Purkinje cell (primary cell): ENCODE measurements around the gene FCGBP. TPM values are rescaled to one million over a fixed set of nuclear protein-coding genes. Genes with fewer than 3 reads are reported as not detected.

Experiments
- polyA plus RNA-seq: library from polyadenylated mRNA; unstranded; fragments of >200 nt; fragmentation: Nextera tagmentation; gene quantifications from 2 replicates; pipeline ENCODE4 v1.2.1, GENCODE V29; 2014

Gene FCGBP
- polyA plus RNA-seq: 0.03 TPM in 1 of 2 replicates, not detected in the other

GRCh38 chr19:39934584-39935363, at the start of gene FCGBP:
Gene FCGBP, minus strand, starts transcription at chr19:39934634.

GRCh38 chr19:39970675-39971379, 36.4 kb upstream of the FCGBP start, which contains the start of gene PSMC4:
Gene PSMC4, plus strand, starts transcription at chr19:39971165. Its CDS starts 38 bp downstream, at chr19:39971203.

Other genes with a start within 250 kb of the FCGBP start
- not detected in 2 replicates for gene LGALS14, start 230.2 kb downstream of the FCGBP start, polyA plus RNA-seq
- gene CLC, start 196.6 kb downstream of the FCGBP start, polyA plus RNA-seq: 0.56 TPM in 1 of 2 replicates, not detected in the other
- not detected in 2 replicates for gene LEUTX, start 155.8 kb downstream of the FCGBP start, polyA plus RNA-seq
- gene DYRK1B, start 100.5 kb downstream of the FCGBP start, polyA plus RNA-seq: not detected in 2 replicates
- 30.2 and 31.6 TPM in 2 replicates for gene FBL, start 88.3 kb downstream of the FCGBP start, polyA plus RNA-seq
- gene PSMC4, start 36.5 kb upstream of the FCGBP start, polyA plus RNA-seq: 56.1 and 88.5 TPM in 2 replicates
- 2.0 and 3.6 TPM in 2 replicates for gene ZNF546, start 62.4 kb upstream of the FCGBP start, polyA plus RNA-seq
- 4.0 and 10.3 TPM in 2 replicates for gene ZNF780B, start 121.6 kb upstream of the FCGBP start, polyA plus RNA-seq
- 2.2 and 9.3 TPM in 2 replicates for gene ZNF780A, start 156.3 kb upstream of the FCGBP start, polyA plus RNA-seq